ENCODE measurements around the gene SH3BP5. TPM values are rescaled to one million over a fixed set of nuclear protein-coding genes. Genes with fewer than 3 reads are reported as not detected.

The SH3BP5 gene
- total RNA-seq, 1 donor from 2014 or later = 41.1 TPM

DNA sequence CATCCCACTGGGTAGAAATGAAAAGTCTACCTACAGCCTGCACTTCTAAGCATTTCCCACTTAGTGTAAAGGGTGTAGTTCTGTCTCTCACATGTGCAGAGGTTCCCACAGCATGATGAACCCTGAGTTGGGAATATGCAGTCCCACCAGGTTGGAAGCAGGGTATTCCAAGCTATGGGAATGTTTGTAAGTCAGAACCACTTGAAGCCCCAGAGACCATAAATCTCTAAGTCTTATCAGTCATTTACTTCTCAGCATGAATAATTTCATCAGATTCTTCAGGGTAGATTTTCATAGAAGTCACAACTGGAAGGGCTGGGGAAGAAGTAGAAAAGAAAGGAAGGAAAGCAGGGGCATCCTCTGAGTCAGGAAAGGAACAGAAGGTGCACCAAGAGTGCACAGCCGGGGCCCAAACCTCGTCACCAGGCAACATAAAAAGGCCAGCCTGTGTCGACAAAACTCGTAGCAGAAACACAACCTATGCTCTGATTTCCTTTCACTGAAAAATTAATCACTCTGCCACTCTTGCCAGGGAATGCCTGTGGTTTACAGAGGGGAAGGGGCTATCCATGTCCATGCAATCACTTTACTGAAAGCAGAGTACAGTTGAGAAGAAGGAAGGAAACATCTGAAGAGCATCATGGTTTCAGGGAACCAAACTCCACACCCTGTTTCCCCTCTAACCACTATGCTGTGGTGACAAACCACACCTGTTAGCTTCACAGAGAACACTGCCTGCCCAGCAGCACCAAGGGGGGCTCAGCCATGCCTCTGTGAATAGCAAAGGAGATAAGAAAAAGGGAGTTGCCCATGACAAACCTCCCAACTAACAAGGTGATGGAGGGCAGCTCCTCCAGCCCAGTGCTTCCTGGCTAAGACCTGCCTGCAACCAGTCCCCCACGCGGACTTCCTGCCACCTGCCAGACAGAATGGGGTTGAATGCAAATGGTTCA, 40.5 kb downstream of the SH3BP5 start:
- peak overlapping the region; percentile 72 for H3K4me3 Mint-ChIP-seq (ENCODE audit: unreplicated experiment)
- DNase-seq (ENCODE audit: low spot score) = no peak
- peaks cover 52% of the 10 kb centered on the region for H3K4me1 Mint-ChIP-seq (ENCODE audit: unreplicated experiment)
- H3K36me3 Mint-ChIP-seq (ENCODE audit: low read depth, unreplicated experiment) = peaks cover 52% of the 10 kb centered on the region
- TF ChIP-seq, protein P1, sequence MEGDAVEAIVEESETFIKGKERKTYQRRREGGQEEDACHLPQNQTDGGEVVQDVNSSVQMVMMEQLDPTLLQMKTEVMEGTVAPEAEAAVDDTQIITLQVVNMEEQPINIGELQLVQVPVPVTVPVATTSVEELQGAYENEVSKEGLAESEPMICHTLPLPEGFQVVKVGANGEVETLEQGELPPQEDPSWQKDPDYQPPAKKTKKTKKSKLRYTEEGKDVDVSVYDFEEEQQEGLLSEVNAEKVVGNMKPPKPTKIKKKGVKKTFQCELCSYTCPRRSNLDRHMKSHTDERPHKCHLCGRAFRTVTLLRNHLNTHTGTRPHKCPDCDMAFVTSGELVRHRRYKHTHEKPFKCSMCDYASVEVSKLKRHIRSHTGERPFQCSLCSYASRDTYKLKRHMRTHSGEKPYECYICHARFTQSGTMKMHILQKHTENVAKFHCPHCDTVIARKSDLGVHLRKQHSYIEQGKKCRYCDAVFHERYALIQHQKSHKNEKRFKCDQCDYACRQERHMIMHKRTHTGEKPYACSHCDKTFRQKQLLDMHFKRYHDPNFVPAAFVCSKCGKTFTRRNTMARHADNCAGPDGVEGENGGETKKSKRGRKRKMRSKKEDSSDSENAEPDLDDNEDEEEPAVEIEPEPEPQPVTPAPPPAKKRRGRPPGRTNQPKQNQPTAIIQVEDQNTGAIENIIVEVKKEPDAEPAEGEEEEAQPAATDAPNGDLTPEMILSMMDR (IDR thresholded peaks at IDR 0.05; ENCODE audit: unreplicated experiment) = no peak
- H3K27ac Mint-ChIP-seq (ENCODE audit: unreplicated experiment) = peak overlapping the region; percentile 24
- H3K9me3 Mint-ChIP-seq (ENCODE audit: unreplicated experiment) = no peaks in the 10 kb centered on the region
- H3K27me3 Mint-ChIP-seq (ENCODE audit: unreplicated experiment) = peaks cover 5% of the 10 kb centered on the region

DNA sequence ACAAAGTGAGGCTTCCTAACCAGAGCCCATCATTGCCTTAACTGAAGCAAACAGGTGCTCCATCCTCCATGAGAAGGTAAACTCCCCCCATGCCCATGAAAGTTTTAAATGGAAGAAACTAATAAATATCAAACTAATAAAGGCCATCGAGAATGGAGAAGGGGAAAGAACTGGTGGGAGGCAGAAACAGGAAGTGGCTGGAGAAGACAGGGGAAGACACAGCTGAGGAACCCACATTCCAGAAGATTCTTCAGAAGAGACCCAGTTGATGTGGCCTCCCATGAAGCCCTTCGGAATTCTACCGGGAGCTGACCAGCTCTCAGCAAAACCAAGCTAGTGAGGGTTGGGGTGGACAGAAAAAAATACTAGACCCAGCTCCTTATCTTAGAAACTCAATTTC, 41.6 kb downstream of the SH3BP5 start:
- H3K4me3 Mint-ChIP-seq (ENCODE audit: unreplicated experiment) = no peak overlapping the region
- H3K4me1 Mint-ChIP-seq (ENCODE audit: unreplicated experiment) = peaks cover 50% of the 10 kb centered on the region
- no peak overlapping the region for H3K27ac Mint-ChIP-seq (ENCODE audit: unreplicated experiment)
- TF ChIP-seq, protein P1 (IDR thresholded peaks at IDR 0.05; ENCODE audit: unreplicated experiment) = no peak
- no peaks in the 10 kb centered on the region for H3K9me3 Mint-ChIP-seq (ENCODE audit: unreplicated experiment)
- peaks cover 48% of the 10 kb centered on the region for H3K36me3 Mint-ChIP-seq (ENCODE audit: low read depth, unreplicated experiment)
- H3K27me3 Mint-ChIP-seq (ENCODE audit: unreplicated experiment) = peaks cover 3% of the 10 kb centered on the region
- no peak for DNase-seq (ENCODE audit: low spot score)

DNA sequence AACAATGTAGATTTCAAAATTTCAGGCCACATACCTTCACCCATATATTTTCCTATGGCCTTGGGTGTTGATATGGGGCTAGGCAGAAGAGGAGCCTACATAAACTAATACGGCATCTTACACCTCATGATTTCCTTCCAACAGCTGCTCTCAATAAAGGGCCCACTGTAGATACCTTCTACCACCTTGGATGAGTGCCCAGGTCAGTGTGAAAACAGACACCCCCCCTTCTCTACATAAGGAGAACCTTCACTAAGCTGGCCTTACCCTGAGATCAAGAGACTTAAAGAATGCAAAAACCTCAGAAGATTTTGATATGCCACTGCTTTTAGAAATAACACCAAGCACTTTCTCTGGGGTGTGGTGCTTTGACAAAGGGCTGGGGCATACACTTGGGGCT, 42.7 kb downstream of the SH3BP5 start:
- H3K4me1 Mint-ChIP-seq (ENCODE audit: unreplicated experiment) = peaks cover 42% of the 10 kb centered on the region
- no peak for DNase-seq (ENCODE audit: low spot score)
- no peaks in the 10 kb centered on the region for H3K9me3 Mint-ChIP-seq (ENCODE audit: unreplicated experiment)
- peaks cover 2% of the 10 kb centered on the region for H3K27me3 Mint-ChIP-seq (ENCODE audit: unreplicated experiment)
- TF ChIP-seq, protein P1 (IDR thresholded peaks at IDR 0.05; ENCODE audit: unreplicated experiment) = no peak
- H3K4me3 Mint-ChIP-seq (ENCODE audit: unreplicated experiment) = peak overlapping the region; percentile 47
- H3K36me3 Mint-ChIP-seq (ENCODE audit: low read depth, unreplicated experiment) = peaks cover 38% of the 10 kb centered on the region
- H3K27ac Mint-ChIP-seq (ENCODE audit: unreplicated experiment) = no peak overlapping the region

DNA sequence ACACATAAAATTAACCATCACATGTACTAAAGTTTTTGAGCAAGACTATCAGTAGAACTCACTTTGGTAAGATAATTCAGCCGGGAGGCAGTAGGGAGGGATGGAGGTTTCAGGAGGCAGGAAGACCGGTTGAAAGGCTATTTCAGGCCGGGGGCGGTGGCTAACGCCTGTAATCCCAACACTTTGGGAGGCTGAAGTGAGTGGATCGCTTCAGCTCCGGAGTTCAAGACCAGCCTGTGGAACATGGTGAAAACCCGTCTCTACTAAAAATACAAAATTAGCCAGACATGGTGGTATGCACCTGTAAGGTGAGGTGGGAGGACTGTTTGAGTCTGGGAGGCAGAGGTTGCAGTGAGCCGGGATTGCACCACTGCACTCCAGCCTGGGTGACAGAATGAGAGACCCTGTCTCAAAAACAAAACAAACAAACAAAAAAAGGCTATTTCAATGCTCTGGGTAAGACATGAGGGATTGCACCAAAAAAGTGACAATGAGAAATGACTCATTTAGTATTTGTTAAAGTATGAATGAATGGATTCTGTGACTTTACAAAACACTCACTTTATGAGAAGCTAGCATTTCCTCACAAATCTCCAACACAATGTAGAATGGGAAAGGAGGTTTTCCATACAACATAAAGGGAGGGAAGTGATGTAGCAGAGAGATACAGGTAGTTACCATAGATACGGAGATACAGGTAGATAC, 43.9 kb downstream of the SH3BP5 start:
- H3K27me3 Mint-ChIP-seq (ENCODE audit: unreplicated experiment) = no peaks in the 10 kb centered on the region
- no peak for DNase-seq (ENCODE audit: low spot score)
- TF ChIP-seq, protein P1 (IDR thresholded peaks at IDR 0.05; ENCODE audit: unreplicated experiment) = no peak
- H3K27ac Mint-ChIP-seq (ENCODE audit: unreplicated experiment) = peak overlapping the region; percentile 13
- peaks cover 31% of the 10 kb centered on the region for H3K36me3 Mint-ChIP-seq (ENCODE audit: low read depth, unreplicated experiment)
- H3K4me1 Mint-ChIP-seq (ENCODE audit: unreplicated experiment) = peaks cover 35% of the 10 kb centered on the region
- no peak overlapping the region for H3K4me3 Mint-ChIP-seq (ENCODE audit: unreplicated experiment)
- H3K9me3 Mint-ChIP-seq (ENCODE audit: unreplicated experiment) = no peaks in the 10 kb centered on the region
